ENCODE measurements around the gene PAQR5. TPM values are rescaled to one million over a fixed set of nuclear protein-coding genes. Genes with fewer than 3 reads are reported as not detected.

The PAQR5 gene
- polyA plus RNA-seq, 1 experiment = 2.8 TPM

DNA sequence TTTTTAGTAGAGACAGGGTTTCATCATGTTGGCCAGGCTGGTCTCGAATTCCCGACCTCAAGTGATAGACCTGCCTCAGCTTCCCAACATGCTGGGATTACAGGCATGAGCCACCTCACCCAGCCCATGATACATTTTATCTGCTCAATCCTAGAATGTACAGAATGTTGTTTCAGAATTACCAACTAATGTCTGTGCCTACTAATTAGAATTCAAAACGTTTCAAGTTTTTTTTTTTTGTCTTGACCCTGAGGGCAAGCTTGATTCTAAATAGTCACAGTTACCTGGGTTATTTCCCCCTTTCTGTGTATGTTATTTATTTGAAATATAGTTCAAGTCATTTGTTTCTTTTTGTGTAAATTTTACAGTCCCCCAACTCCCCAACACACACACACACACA, 110.1 kb downstream of the PAQR5 start:
- no peak for DNase-seq (ENCODE audit: low read depth)
- Histone ChIP-seq H3K27me3 (ENCODE audit: control insufficient read depth, insufficient read depth, low read length) (no peaks in the 10 kb centered on the region), H3K4me3 (ENCODE audit: low read depth, low read length) (no peak overlapping the region), H3K36me3 (ENCODE audit: control insufficient read depth, insufficient read depth, low read length) (no peaks in the 10 kb centered on the region; the same call in none of the 2 replicates)
- POLR2A ChIA-PET = no interaction called here
- CTCF ChIA-PET = interaction anchor here (0.6 to 1.4 kb wide), 3 partner anchors 14 to 346 kb away, joined by 3 to 4 read pairs (median 4); no protein-coding TSS in a partner anchor
- TF ChIP-seq, protein P1, sequence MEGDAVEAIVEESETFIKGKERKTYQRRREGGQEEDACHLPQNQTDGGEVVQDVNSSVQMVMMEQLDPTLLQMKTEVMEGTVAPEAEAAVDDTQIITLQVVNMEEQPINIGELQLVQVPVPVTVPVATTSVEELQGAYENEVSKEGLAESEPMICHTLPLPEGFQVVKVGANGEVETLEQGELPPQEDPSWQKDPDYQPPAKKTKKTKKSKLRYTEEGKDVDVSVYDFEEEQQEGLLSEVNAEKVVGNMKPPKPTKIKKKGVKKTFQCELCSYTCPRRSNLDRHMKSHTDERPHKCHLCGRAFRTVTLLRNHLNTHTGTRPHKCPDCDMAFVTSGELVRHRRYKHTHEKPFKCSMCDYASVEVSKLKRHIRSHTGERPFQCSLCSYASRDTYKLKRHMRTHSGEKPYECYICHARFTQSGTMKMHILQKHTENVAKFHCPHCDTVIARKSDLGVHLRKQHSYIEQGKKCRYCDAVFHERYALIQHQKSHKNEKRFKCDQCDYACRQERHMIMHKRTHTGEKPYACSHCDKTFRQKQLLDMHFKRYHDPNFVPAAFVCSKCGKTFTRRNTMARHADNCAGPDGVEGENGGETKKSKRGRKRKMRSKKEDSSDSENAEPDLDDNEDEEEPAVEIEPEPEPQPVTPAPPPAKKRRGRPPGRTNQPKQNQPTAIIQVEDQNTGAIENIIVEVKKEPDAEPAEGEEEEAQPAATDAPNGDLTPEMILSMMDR (IDR thresholded peaks at IDR 0.05; ENCODE audit: insufficient read depth, low read depth, low read length) = no peak

GRCh38 chr15:69410248-69410874, 111.6 kb downstream of the PAQR5 start:
- POLR2A ChIA-PET = no interaction called here
- no peak for DNase-seq (ENCODE audit: low read depth)

DNA sequence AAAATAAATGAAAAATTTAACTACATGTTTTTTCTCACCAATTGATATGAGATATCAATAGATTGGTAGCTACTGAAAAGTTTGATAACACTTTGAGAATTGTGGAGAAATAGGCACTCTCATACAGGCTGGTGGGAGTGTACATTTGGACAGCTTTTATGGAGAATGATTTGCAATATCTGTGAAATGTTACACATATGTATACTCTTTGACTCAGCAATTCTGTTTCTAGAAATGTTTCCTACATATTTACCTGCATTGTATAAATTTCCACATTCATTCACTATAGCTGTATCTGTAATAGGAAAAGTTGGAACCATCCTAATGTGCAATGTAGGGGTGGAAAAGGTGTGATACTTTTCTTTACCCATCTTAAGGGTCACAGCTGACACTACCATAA, 113.6 kb downstream of the PAQR5 start:
- ChIA-PET CTCF (interaction anchor here (1.9 to 2.5 kb wide), 2 partner anchors 18 to 50 kb away, joined by 8 to 11 read pairs; no protein-coding TSS in a partner anchor), POLR2A (interaction anchor here (1.0 kb wide), 1 partner anchor 8 kb away, joined by 3 read pairs; no protein-coding TSS in a partner anchor)
- H3K4me3 ChIP-seq (ENCODE audit: low read depth, low read length) = no peak overlapping the region
- H3K27me3 ChIP-seq (ENCODE audit: control insufficient read depth, insufficient read depth, low read length) = no peaks in the 10 kb centered on the region
- DNase-seq (ENCODE audit: low read depth) = no peak
- H3K36me3 ChIP-seq (ENCODE audit: control insufficient read depth, insufficient read depth, low read length) = no peaks in the 10 kb centered on the region; the same call in none of the 2 replicates
- TF ChIP-seq, protein P1 (IDR thresholded peaks at IDR 0.05; ENCODE audit: insufficient read depth, low read depth, low read length) = no peak

More at GRCh38 chr15:69410248-69410874, 111.6 kb downstream of the PAQR5 start:
- Histone ChIP-seq H3K27me3 (ENCODE audit: control insufficient read depth, insufficient read depth, low read length) (no peaks in the 10 kb centered on the region), H3K36me3 (ENCODE audit: control insufficient read depth, insufficient read depth, low read length) (no peaks in the 10 kb centered on the region; the same call in none of the 2 replicates), H3K4me3 (ENCODE audit: low read depth, low read length) (no peak overlapping the region)
- TF ChIP-seq, protein P1 (IDR thresholded peaks at IDR 0.05; ENCODE audit: insufficient read depth, low read depth, low read length) = peak; percentile 34; the same call in 1 of the 2 replicates
- CTCF ChIA-PET = interaction anchor here (1.1 to 1.9 kb wide), 2 partner anchors 16 to 351 kb away, joined by 4 to 11 read pairs; no protein-coding TSS in a partner anchor

GRCh38 chr15:69412701-69413100, 114.0 kb downstream of the PAQR5 start:
- no peak for DNase-seq (ENCODE audit: low read depth)
- ChIA-PET POLR2A (interaction anchor here (1.0 kb wide), 1 partner anchor 9 kb away, joined by 3 read pairs; no protein-coding TSS in a partner anchor), CTCF (interaction anchor here (2.5 kb wide), 1 partner anchor 50 kb away, joined by 8 read pairs; no protein-coding TSS in a partner anchor)
- Histone ChIP-seq H3K36me3 (ENCODE audit: control insufficient read depth, insufficient read depth, low read length) (no peaks in the 10 kb centered on the region; the same call in none of the 2 replicates), H3K27me3 (ENCODE audit: control insufficient read depth, insufficient read depth, low read length) (no peaks in the 10 kb centered on the region), H3K4me3 (ENCODE audit: low read depth, low read length) (no peak overlapping the region)
- TF ChIP-seq, protein P1 (IDR thresholded peaks at IDR 0.05; ENCODE audit: insufficient read depth, low read depth, low read length) = no peak

Data from BJ (cell line).